GM23338 (cell line): ENCODE data around the gene NLGN4X. TPM values are rescaled to one million over a fixed set of nuclear protein-coding genes. Genes with fewer than 3 reads are reported as not detected.

Experiments
- ATAC-seq: fragments of 200-7000 bp; cut with Tn5 transposase; 3 replicates; pipeline ENCODE4 v1.9.1; 2020
- DNase-seq: peaks from one replicate; pipeline ENCODE4 v3.0.0-alpha.2; 2015; ENCODE audit warnings: low spot score
- H2AFZ ChIP-seq: fragments of 200-600 bp; sonication (generic); 2 replicates; pipeline ENCODE4 v1.8.0; 2016; ENCODE audit warnings: antibody characterized with exemption, mild to moderate bottlenecking, moderate library complexity
- H3F3A ChIP-seq: fragments of 200-600 bp; sonication (generic); replicated peaks from 2 replicates; pipeline ENCODE4 v1.8.0; 2017; ENCODE audit warnings: antibody characterized with exemption, mixed run types, low read depth
- H3K27ac ChIP-seq: fragments of 200-600 bp; sonication (generic); 2 replicates; pipeline ENCODE4 v1.6.1; 2016; ENCODE audit warnings: low read depth
- H3K27me3 ChIP-seq: fragments of 200-600 bp; sonication (generic); 2 replicates; pipeline ENCODE4 v1.8.0; 2016; ENCODE audit warnings: mild to moderate bottlenecking, mixed run types, moderate library complexity; ENCODE audit not compliant: insufficient read depth
- H3K36me3 ChIP-seq: fragments of 200-600 bp; sonication (generic); 2 replicates; pipeline ENCODE4 v1.8.0; 2016; ENCODE audit warnings: mild to moderate bottlenecking; ENCODE audit not compliant: insufficient read depth
- H3K4me1 ChIP-seq: fragments of 200-600 bp; sonication (generic); 2 replicates; pipeline ENCODE4 v1.8.0; 2016; ENCODE audit warnings: mild to moderate bottlenecking, moderate library complexity; ENCODE audit not compliant: insufficient read depth
- H3K4me2 ChIP-seq: fragments of 200-600 bp; sonication (generic); 2 replicates; pipeline ENCODE4 v1.7.1; 2017; ENCODE audit warnings: mixed run types
- H3K4me3 ChIP-seq: fragments of 200-600 bp; sonication (generic); 2 replicates; pipeline ENCODE4 v1.6.1; 2016; ENCODE audit warnings: mixed run types
- H3K79me2 ChIP-seq: fragments of 200-600 bp; sonication (generic); replicated peaks from 2 replicates; pipeline ENCODE4 v1.8.0; 2017; ENCODE audit warnings: mild to moderate bottlenecking; ENCODE audit not compliant: insufficient read depth
- H3K9me2 ChIP-seq: fragments of 200-600 bp; sonication (generic); 2 replicates; pipeline ENCODE4 v1.8.0; 2017; ENCODE audit not compliant: insufficient read depth
- H4K20me1 ChIP-seq: fragments of 200-600 bp; sonication (generic); replicated peaks from 2 replicates; pipeline ENCODE4 v1.8.0; 2017; ENCODE audit warnings: mild to moderate bottlenecking; ENCODE audit not compliant: insufficient read depth
- H3K27ac Mint-ChIP-seq: 2 replicates; pipeline ENCODE4 v1.8.0; 2020; ENCODE audit warnings: inconsistent platforms, mild to moderate bottlenecking, moderate library complexity, mixed read lengths
- H3K27me3 Mint-ChIP-seq: 3 replicates; pipeline ENCODE4 v1.8.0; 2022; ENCODE audit warnings: low read depth, mild to moderate bottlenecking, moderate library complexity, mixed read lengths, inconsistent platforms; ENCODE audit not compliant: insufficient read depth, poor library complexity
- H3K36me3 Mint-ChIP-seq: 3 replicates; pipeline ENCODE4 v1.8.0; 2021; ENCODE audit warnings: low read depth, mild to moderate bottlenecking, inconsistent platforms, moderate library complexity, mixed read lengths
- H3K4me1 Mint-ChIP-seq: 3 replicates; pipeline ENCODE4 v1.8.0; 2020; ENCODE audit warnings: mild to moderate bottlenecking, inconsistent platforms, mixed read lengths
- H3K4me3 Mint-ChIP-seq: 3 replicates; pipeline ENCODE4 v1.8.0; 2021; ENCODE audit warnings: moderate library complexity, mild to moderate bottlenecking, inconsistent platforms, mixed read lengths
- H3K9me3 Mint-ChIP-seq: 3 replicates; pipeline ENCODE4 v1.8.0; 2020; ENCODE audit warnings: moderate library complexity, mild to moderate bottlenecking, inconsistent platforms, mixed read lengths
- CREB1 ChIP-seq: fragments of 250-450 bp; sonication (Bioruptor Pico); IDR thresholded peaks from 2 replicates; pipeline ENCODE4 v1.5.0; 2020; ENCODE audit warnings: low read depth, mild to moderate bottlenecking, moderate library complexity
- CTCF ChIP-seq, 2 experiments: fragments of 200-600 bp in 1 of 2; sonication (generic) in 1 of 2; conservative IDR thresholded peaks; 2 replicates each; pipeline versions ENCODE4 v1.5.1 to v1.6.1; 2016 to 2017; ENCODE audit warnings: antibody characterized with exemption in 2 of 2, low read depth in 2 of 2, mild to moderate bottlenecking in 2 of 2, moderate library complexity in 1 of 2
- EZH2 ChIP-seq: fragments of 200-600 bp; sonication (generic); IDR thresholded peaks from one replicate; pipeline ENCODE4 v1.8.0; 2017; ENCODE audit warnings: antibody characterized with exemption, mild to moderate bottlenecking, low read depth; ENCODE audit not compliant: unreplicated experiment
- EZH2phosphoT487 ChIP-seq: fragments of 200-600 bp; sonication (generic); IDR thresholded peaks from one replicate; pipeline ENCODE4 v1.8.1; 2018; ENCODE audit warnings: antibody characterized with exemption; ENCODE audit not compliant: unreplicated experiment
- JUNB ChIP-seq: IDR thresholded peaks from one replicate; pipeline ENCODE4 v1.6.1; 2016; ENCODE audit warnings: antibody characterized with exemption; ENCODE audit not compliant: unreplicated experiment
- POLR2AphosphoS5 ChIP-seq: IDR thresholded peaks from 2 replicates; pipeline ENCODE4 v1.6.1; 2016; ENCODE audit warnings: antibody characterized with exemption, low read depth
- REST ChIP-seq: IDR thresholded peaks from one replicate; pipeline ENCODE4 v1.6.1; 2018; ENCODE audit warnings: antibody characterized with exemption; ENCODE audit not compliant: unreplicated experiment
- ZNF462 ChIP-seq: fragments of 250-450 bp; sonication (Bioruptor Pico); IDR thresholded peaks from 2 replicates; pipeline ENCODE4 v1.5.0; 2020; ENCODE audit warnings: mild to moderate bottlenecking, moderate library complexity
- polyA plus RNA-seq: library from polyadenylated mRNA; unstranded; fragments of >200 nt; fragmentation: Nextera tagmentation; extraction: Ambion mirVana; gene quantifications from 2 replicates; pipeline ENCODE4 v1.2.1, GENCODE V29; 2016
- total RNA-seq: library from RNA; depleted of rRNA; stranded (reverse); fragments of >200 nt; shearing (Covaris generic); gene quantifications from 2 replicates; pipeline ENCODE4 v1.2.3, GENCODE V29; 2014

NLGN4X gene
- total and polyA plus RNA-seq, 2 experiments from 2014 or later: 36.0 to 86.5 TPM

GRCh38 chrX:6163721-6164120, 64.9 kb downstream of the NLGN4X start:
- H3K27me3 Mint-ChIP-seq: peaks cover 6% of the 10 kb centered on the region
- H3K9me3 Mint-ChIP-seq: peaks cover 4% of the 10 kb centered on the region
- Histone ChIP-seq H3K4me2 (no peak overlapping the region), H3K4me3 (no peak overlapping the region), H3K27me3 (no peaks in the 10 kb centered on the region), H4K20me1 (no peaks in the 10 kb centered on the region; the same call in 1 of the 2 replicates), H3F3A (no peaks in the 10 kb centered on the region), H3K27ac (no peak overlapping the region), H2AFZ (no peak overlapping the region), H3K36me3 (no peaks in the 10 kb centered on the region), H3K79me2 (peaks cover 83% of the 10 kb centered on the region), H3K4me1 (no peaks in the 10 kb centered on the region; the same call in 1 of the 2 replicates), H3K9me2 (no peaks in the 10 kb centered on the region)
- TF ChIP-seq EZH2 (no peak), JUNB (no peak), CTCF (conservative IDR thresholded peaks at IDR 0.05; ENCODE audit: low read depth in 2 of 2) (no peak), ZNF462 (CRISPR knock-in tag) (no peak), POLR2AphosphoS5 (no peak), EZH2phosphoT487 (no peak), CREB1 (CRISPR knock-in tag) (no peak), REST (no peak)
- no peak overlapping the region for H3K27ac Mint-ChIP-seq
- H3K36me3 Mint-ChIP-seq: peaks cover 46% of the 10 kb centered on the region
- no peak overlapping the region for H3K4me3 Mint-ChIP-seq
- peaks cover 15% of the 10 kb centered on the region for H3K4me1 Mint-ChIP-seq
- DNase-seq (no peak), ATAC-seq (no peak)
